Stimulated activated CD8-positive, alpha-beta memory T cell treated with anti-CD3 and anti-CD28 coated beads, Interleukin-4, amount 100 ng/mL, for 48 hours (primary cell): ENCODE measurements around the gene ITGB1BP2.
"Not testable (repeated sequence)": the region's sequence is repeated elsewhere in the genome, so short reads cannot be mapped to it uniquely, and the experiment has no call there.

ENCODE experiments used
- DNase-seq: peaks from one replicate; pipeline ENCODE4 v3.0.0-alpha.2; 2020

Gene ITGB1BP2

DNA sequence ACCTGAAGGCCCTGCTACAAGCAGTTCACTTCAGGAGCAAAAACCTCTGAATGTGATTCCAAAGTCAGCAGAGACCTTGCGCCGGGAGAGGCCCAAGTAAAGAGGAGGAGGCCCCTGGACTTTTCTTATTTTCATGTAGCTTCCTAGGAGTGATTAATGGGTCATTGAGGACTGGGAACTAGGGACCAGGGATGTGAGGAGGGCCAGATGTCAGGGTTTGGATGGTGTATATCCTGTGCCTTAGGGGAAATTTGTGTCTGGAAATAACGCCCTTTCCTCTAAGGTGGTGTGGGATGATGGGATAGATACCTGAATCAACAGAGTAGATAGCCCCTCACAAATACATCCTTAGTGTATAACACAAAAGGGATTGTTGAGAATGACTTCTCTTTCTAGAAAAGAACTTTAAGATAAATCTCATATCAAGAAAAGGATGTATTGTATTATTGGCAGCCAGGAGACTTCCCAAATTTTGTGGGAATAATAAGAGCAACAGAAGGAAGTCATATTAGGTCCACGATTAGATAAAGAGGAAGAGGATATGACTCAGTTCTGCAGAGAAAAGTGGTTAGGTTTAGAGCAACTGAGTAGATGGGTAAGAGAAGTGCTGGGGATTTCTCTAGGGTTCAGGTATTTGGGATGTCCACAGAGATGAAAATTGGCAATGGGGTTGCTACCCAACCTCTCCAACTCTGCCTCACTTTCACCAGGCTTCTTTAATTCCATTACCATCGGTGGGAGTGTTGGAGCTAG, 1.1 kb downstream of the ITGB1BP2 start:
- DNase-seq: no peak

- DNase-seq: no peak
Measured at GRCh38 chrX:71304561-71304960, 3.0 kb downstream of the ITGB1BP2 start.

DNA sequence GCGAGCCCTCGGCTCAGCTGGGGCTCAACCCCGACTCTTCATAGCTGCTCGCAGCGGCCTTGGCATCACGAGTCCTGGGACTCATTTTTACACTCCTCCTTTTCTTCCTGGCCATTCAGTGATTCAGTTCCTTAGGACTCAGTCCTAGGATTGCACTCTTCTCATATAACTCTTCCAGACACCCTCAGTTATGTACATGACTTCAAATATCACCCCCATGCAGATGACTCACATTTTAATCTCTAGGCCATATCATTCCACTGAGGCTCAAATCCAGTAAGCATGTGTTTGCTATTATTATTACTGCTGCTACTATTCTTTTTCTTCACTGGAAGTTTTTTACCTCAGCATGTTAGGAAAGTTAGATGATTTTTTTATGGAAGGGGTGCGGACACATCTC, 14.4 kb downstream of the ITGB1BP2 start:
- no peak for DNase-seq

DNA sequence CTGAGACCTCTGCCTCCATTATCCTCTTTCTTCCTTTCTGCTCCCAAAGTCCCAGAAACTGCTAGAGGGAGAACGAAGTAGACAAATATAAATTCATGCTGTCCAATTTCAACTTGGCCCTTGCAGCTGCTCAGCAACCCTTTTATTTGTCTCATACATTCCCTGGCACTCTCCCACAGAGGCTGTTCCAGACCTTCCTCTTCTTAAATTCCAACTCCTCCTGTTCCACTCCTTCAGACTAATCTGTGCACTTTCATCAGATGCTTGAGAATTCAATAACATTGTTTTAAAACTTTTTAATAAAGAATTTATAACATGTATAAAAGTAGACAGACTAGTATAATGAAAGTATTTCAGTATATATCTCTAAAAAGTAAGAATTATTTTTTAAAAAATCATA, 15.4 kb downstream of the ITGB1BP2 start:
- DNase-seq: not testable (repeated sequence)

DNA sequence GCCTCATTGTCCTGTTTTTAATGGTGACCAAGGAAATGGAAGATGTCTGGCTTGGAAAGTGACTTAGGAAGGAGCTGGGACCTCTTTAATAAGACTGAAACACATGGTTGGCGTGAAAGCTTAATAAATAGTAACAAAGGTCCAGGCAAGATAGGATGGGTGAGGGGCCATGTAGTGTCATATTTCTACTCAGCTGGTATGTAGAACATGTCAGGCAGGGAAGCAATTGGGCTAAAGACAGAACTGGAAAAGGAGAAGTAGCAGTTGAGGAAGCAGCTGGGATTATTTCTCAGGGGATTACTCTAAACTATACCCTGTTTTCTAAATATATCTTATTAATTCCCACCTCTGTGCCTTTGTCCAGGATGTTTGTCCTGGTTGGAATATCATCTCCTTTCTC, 18.6 kb downstream of the ITGB1BP2 start:
- no peak for DNase-seq

DNA sequence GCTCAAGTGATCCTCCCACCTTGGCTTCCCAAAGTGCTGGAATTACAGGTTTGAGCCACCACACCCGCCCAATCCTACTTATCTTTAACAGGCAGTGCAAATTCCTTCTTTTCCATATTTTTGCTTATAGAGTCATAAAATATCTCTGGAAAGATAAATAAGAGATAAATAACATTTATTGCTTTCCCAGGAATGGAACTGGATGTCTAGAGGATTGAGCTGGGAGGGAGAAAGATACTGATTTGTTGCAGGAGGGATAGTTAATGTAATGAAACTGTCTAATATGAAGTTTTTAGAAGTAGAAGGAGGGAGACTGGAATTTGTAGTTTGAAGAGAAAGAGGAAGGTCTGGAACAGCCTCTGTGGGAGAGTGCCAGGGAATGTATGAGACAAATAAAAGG, 20.2 kb downstream of the ITGB1BP2 start:
- DNase-seq: no peak

- DNase-seq: not testable (repeated sequence)
Measured at GRCh38 chrX:71324452-71324851, 22.9 kb downstream of the ITGB1BP2 start.

- DNase-seq: no peak
Measured at GRCh38 chrX:71326394-71326793, 24.8 kb downstream of the ITGB1BP2 start.

GRCh38 chrX:71349151-71349665, 47.7 kb downstream of the ITGB1BP2 start:
- DNase-seq: not testable (repeated sequence)

DNA sequence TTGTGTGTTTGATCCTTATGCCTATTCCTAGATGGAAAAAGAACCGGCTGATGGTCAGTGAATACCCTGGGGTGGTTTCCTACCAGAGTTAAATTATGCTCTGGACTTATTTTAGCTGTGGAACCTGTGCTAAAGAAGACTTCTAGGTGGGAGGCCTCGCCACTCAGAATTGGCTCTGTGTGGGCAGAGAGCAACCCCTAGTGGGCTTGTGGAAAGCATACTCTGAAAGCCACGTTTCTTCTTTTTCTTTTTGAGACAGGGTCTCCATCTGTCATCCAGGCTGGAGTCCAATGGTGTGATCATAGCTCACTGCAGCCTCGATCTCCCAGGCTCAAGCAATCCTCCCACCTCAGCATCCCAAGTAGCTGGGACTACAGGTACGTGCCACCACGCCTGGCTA, 48.3 kb downstream of the ITGB1BP2 start:
- not testable (repeated sequence) for DNase-seq

DNA sequence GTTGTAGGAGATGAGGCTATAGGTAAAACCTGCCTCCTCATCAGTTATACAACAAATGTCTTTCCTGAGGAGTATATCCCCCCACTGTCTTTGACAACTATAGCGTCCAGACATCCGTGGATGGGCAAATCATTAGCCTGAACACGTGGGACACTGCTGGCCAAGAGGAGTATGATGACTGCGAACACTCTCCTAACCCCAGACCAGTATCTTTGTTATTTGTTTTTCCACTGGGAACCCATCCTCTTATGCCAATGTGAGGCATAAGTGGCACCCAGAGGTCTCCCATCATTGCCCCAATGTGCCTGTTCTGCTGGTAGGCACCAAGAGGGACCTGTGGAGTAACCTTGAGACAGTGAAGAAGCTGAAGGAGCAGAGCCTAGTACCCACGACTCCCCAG, 50.9 kb downstream of the ITGB1BP2 start:
- DNase-seq: not testable (repeated sequence)
